Measurements from ENCODE around the gene B4GALT3. TPM values are rescaled to one million over a fixed set of nuclear protein-coding genes. Genes with fewer than 3 reads are reported as not detected.
A peak's percentile ranks its signal among the peaks of the same experiment; 100 is the strongest.

Gene B4GALT3
- total RNA-seq, 1 donor from 2014 or later: 44.0 TPM

DNA sequence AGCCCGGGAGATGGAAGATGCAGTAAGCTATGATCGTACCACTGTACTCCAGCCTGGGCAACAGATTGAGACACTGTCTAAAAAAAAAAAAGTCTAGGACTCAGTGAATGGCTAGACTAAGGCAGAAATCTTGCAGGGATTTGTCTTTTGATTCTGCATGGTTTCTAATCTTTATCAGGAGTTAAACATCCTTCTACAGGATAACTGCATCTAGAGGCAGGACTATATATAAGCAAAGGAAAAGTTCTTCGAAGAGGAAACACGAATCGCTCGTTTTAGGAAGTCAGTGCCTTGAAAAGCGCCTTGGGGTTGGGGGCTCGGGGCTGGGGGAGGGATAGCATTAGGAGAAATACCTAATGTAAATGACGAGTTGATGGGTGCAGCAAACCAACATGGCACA lies 24.1 kb downstream of the B4GALT3 start:
- Mint-ChIP-seq H3K27ac (ENCODE audit: unreplicated experiment) (peak overlapping the region; percentile 100), H3K4me3 (ENCODE audit: unreplicated experiment) (peak overlapping the region; percentile 99), H3K9me3 (ENCODE audit: unreplicated experiment) (no peaks in the 10 kb centered on the region), H3K36me3 (ENCODE audit: low read depth, unreplicated experiment) (peaks cover 20% of the 10 kb centered on the region), H3K4me1 (ENCODE audit: unreplicated experiment) (peaks cover 22% of the 10 kb centered on the region), H3K27me3 (ENCODE audit: unreplicated experiment) (peaks cover 11% of the 10 kb centered on the region)
- TF ChIP-seq, protein P1, sequence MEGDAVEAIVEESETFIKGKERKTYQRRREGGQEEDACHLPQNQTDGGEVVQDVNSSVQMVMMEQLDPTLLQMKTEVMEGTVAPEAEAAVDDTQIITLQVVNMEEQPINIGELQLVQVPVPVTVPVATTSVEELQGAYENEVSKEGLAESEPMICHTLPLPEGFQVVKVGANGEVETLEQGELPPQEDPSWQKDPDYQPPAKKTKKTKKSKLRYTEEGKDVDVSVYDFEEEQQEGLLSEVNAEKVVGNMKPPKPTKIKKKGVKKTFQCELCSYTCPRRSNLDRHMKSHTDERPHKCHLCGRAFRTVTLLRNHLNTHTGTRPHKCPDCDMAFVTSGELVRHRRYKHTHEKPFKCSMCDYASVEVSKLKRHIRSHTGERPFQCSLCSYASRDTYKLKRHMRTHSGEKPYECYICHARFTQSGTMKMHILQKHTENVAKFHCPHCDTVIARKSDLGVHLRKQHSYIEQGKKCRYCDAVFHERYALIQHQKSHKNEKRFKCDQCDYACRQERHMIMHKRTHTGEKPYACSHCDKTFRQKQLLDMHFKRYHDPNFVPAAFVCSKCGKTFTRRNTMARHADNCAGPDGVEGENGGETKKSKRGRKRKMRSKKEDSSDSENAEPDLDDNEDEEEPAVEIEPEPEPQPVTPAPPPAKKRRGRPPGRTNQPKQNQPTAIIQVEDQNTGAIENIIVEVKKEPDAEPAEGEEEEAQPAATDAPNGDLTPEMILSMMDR (IDR thresholded peaks at IDR 0.05; ENCODE audit: unreplicated experiment): no peak
- DNase-seq (ENCODE audit: low spot score): no peak

DNA sequence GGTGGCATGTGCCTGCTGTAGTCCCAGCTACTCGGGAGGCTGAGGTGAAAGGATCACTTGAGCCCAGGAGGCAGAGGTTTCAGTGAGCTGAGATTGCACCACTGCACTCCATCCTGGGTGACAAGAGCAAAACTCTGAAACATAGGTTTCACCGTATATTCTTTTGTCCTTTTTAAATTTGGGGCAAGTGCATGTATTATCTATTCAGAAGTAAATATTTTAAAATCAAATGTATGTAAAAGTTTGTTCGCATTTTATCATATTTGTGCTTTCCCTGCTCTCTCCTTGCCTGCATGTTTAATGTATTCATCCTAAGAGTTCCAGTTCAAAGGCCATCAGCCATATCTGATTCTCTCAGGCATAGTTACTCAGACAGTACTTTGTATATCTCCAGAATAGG lies 31.5 kb downstream of the B4GALT3 start:
- H3K27me3 Mint-ChIP-seq (ENCODE audit: unreplicated experiment): no peaks in the 10 kb centered on the region
- no peaks in the 10 kb centered on the region for H3K9me3 Mint-ChIP-seq (ENCODE audit: unreplicated experiment)
- H3K4me1 Mint-ChIP-seq (ENCODE audit: unreplicated experiment): peaks cover 2% of the 10 kb centered on the region
- H3K27ac Mint-ChIP-seq (ENCODE audit: unreplicated experiment): no peak overlapping the region
- H3K36me3 Mint-ChIP-seq (ENCODE audit: low read depth, unreplicated experiment): no peaks in the 10 kb centered on the region
- TF ChIP-seq, protein P1 (IDR thresholded peaks at IDR 0.05; ENCODE audit: unreplicated experiment): no peak
- no peak overlapping the region for H3K4me3 Mint-ChIP-seq (ENCODE audit: unreplicated experiment)
- no peak for DNase-seq (ENCODE audit: low spot score)

DNA sequence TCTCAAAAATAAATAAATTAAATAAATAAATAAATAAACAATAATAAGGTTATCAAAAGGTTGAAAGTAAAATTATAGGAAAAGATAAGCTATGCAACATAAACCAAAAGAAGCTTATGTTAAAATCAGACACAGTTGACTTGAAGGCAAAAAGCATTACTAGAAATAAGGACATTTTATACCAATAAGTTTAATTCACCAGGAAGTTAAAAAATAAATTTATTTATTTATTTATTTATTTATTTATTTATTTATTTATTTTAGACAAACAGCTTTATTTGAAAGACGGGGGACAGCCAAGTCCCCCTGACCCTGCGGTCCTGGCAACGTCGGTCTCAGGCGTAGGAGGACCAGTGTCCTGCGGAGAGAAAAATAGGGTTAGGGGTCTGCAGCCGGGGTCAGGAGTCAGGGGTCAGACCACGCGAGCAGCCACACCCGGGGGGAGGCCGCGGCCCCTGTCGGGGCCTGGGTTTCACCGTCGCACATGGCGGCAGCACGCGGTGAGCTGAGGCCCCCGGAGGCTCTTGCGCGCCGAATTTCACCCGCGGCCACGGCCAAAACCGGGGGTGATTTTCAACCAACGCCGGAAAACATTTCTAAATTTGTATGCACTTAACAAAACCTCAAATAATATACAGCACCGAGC lies 36.4 kb downstream of the B4GALT3 start:
- H3K27me3 Mint-ChIP-seq (ENCODE audit: unreplicated experiment): peaks cover 2% of the 10 kb centered on the region
- TF ChIP-seq, protein P1 (IDR thresholded peaks at IDR 0.05; ENCODE audit: unreplicated experiment): no peak
- no peaks in the 10 kb centered on the region for H3K9me3 Mint-ChIP-seq (ENCODE audit: unreplicated experiment)
- no peak overlapping the region for H3K4me3 Mint-ChIP-seq (ENCODE audit: unreplicated experiment)
- peaks cover 1% of the 10 kb centered on the region for H3K36me3 Mint-ChIP-seq (ENCODE audit: low read depth, unreplicated experiment)
- no peak for DNase-seq (ENCODE audit: low spot score)
- H3K27ac Mint-ChIP-seq (ENCODE audit: unreplicated experiment): no peak overlapping the region
- H3K4me1 Mint-ChIP-seq (ENCODE audit: unreplicated experiment): peaks cover 36% of the 10 kb centered on the region

DNA sequence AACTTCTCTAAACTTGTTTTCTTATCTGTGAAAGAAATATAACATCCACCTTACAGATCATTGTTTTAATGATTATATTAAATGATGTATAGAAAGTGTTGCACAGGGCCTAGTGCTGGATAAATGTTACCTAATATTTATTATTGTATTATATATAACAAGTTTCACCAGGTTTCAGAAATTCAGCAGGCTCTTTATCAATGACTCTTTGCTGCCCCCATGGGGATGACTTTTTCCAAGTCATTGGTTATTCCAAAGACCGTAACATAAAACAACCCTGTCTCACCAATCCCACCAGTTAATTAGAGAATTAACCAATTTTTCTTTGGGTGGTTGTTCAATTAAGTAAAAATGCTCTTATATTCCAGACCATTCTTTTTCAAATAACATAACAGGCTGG lies 37.5 kb downstream of the B4GALT3 start:
- peak; percentile 58 for DNase-seq (ENCODE audit: low spot score)
- H3K36me3 Mint-ChIP-seq (ENCODE audit: low read depth, unreplicated experiment): peaks cover 3% of the 10 kb centered on the region
- H3K4me3 Mint-ChIP-seq (ENCODE audit: unreplicated experiment): no peak overlapping the region
- peaks cover 2% of the 10 kb centered on the region for H3K27me3 Mint-ChIP-seq (ENCODE audit: unreplicated experiment)
- TF ChIP-seq, protein P1 (IDR thresholded peaks at IDR 0.05; ENCODE audit: unreplicated experiment): peak; percentile 64
- no peaks in the 10 kb centered on the region for H3K9me3 Mint-ChIP-seq (ENCODE audit: unreplicated experiment)
- H3K27ac Mint-ChIP-seq (ENCODE audit: unreplicated experiment): peak overlapping the region; percentile 55
- peaks cover 45% of the 10 kb centered on the region for H3K4me1 Mint-ChIP-seq (ENCODE audit: unreplicated experiment)

DNA sequence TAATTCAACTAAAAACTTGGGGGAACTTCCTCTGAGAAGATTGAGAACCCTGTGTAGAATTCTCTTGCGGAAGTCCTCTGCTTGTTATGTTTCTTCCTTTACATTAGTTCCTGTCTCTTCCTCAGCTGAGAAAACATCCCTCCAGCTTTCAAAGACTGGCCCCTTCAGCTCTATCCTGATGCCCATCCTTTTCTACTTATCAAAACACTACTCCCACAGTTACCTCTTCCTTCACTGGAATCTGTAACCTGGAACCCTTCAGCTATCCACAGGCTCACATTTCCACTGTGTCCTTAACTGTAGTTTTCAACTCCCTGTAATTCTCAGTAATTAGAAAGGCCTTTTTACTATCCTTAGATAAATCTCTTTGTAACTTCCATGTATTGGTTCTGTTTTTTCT lies 38.9 kb downstream of the B4GALT3 start:
- H3K9me3 Mint-ChIP-seq (ENCODE audit: unreplicated experiment): no peaks in the 10 kb centered on the region
- H3K4me3 Mint-ChIP-seq (ENCODE audit: unreplicated experiment): peak overlapping the region; percentile 64
- peaks cover 48% of the 10 kb centered on the region for H3K4me1 Mint-ChIP-seq (ENCODE audit: unreplicated experiment)
- H3K27ac Mint-ChIP-seq (ENCODE audit: unreplicated experiment): peak overlapping the region; percentile 95
- peaks cover 3% of the 10 kb centered on the region for H3K36me3 Mint-ChIP-seq (ENCODE audit: low read depth, unreplicated experiment)
- no peak for DNase-seq (ENCODE audit: low spot score)
- TF ChIP-seq, protein P1 (IDR thresholded peaks at IDR 0.05; ENCODE audit: unreplicated experiment): no peak
- peaks cover 2% of the 10 kb centered on the region for H3K27me3 Mint-ChIP-seq (ENCODE audit: unreplicated experiment)
